NCI-H82 (cell line): Measurements from ENCODE around the gene TCL1A.

Source experiments
- DNase-seq: peaks from one replicate; lab custom pipeline; 2025; lab: John Stamatoyannopoulos, UW

TCL1A gene

DNA sequence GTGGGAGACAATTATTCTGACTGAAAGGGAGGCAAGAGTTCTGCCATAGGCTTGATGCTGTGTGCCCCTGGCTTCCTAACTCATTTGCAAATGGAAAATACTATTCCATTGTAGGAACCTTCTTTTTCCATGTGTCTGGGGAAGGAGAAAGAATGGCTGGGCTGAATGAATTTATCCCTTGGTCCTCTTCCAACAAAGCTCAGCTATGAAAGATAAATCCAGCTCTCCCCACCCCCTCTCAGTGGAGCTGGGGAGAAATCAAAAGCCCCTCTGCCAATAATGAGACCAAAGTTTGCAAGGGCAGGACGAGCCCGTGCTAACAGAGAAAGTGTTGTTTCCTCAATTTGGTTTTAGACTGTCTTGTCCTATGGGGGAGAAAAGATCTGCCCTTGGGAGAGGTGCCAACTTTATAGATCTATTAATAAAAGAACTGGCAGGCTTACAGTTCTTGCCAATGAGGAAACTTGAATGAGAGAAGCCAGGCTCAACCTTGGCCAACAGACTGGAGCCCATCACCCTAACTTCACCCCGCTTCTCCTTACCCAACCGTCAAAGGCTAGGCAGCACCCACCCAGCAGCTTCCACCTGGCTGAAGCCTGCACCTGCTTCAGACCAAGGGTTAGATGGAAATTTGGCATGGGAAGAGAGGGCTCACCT is 36.6 kb downstream of the TCL1A start:
- no peak for DNase-seq

DNA sequence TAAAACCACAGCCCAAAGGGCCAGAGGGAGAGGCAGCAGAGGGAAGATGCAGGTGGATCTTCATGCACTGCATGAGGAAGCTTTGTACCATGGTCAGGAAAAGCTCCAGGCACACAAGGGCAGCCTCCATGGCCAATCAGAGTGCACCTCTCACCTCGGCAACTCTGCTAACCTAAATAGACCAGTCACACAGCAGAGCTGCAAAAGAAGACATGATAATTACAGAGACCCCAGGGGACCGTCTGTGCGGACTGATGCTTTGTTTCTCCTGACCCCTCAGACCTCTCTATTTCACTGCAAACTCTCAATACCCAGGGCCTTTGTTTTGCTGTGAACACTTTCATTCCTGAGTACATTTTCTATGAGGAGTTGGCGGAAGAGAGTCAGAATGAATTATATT is 38.4 kb downstream of the TCL1A start:
- no peak for DNase-seq

GRCh38 chr14:95674613-95675012 is 39.3 kb downstream of the TCL1A start:
- DNase-seq: no peak

GRCh38 chr14:95668235-95668772 is 45.6 kb downstream of the TCL1A start:
- DNase-seq: no peak

GRCh38 chr14:95667249-95667693 is 46.7 kb downstream of the TCL1A start:
- DNase-seq: no peak

- DNase-seq: no peak
Observed at GRCh38 chr14:95666450-95666849, 47.5 kb downstream of the TCL1A start.

DNA sequence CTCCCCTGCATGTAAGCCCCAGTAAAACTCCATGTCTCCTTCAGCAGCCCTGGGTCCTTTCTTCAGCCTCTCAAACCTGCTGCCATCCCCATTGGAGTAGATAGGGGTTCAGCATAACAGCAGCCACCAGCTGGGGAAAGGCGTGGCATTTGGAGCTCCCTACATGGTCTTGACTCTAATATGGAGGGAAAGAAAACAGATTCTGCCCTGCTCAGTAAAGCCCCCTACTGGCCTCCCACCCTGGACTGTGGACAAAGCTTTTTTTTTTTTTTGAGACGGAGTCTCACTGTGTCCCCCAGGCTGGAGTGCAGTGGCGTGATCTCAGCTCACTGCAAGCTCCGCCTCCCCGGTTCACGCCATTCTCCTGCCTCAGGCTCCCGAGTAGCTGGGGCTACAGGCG is 48.4 kb downstream of the TCL1A start:
- DNase-seq: peak; percentile 50

GRCh38 chr14:95664546-95664945 is 49.4 kb downstream of the TCL1A start:
- no peak for DNase-seq

DNA sequence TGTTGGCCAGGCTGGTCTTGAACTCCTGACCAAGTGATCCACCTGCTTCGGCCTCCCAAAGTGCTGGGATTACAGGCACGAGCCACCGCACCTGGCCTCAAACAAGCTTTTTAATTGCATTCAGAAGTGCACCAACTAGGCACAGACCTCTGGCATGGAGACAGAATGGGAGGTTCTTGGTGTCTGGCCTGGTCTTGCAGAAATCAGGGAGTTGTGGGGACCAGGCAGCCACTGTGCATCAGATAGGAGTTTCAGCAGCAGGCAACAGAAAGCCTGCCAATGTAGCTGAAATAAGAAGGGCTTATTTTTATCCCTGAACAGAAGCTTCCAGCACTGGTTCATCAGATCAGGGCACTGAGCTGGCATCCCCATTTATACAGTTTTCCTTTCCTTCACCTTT is 49.9 kb downstream of the TCL1A start:
- DNase-seq: no peak

DNA sequence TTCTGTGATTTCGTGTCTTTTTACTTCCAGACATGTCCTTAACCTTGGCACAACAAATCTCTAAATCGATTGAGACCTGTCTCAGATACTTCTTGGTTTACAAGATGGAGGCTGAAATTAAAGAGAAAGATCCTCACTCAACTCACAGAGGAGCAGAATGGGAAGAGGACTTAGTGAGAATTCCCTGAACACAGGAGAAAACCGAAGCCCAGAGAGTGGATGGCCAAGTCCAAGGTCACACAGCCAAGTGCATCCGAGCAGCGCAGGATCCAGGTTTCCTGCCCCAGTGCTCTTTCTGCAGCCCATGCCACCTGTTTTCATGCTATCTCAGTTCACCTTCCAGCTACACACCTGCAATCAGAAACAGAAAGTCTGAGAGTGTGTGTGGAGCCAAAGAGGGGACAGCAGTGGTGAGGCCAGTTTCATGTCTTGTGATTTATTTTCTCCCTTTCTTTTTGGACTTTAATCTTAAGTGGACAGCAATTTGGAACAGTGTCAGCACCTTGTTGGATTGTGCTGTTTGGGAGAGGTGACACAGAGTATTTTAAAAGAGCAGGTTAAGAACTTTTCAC is 50.6 kb downstream of the TCL1A start:
- DNase-seq: no peak

- DNase-seq: no peak
Observed at GRCh38 chr14:95662376-95663186, 51.3 kb downstream of the TCL1A start.

GRCh38 chr14:95660651-95661515 is 53.0 kb downstream of the TCL1A start:
- no peak for DNase-seq

- DNase-seq: no peak
Observed at GRCh38 chr14:95659990-95660385, 53.9 kb downstream of the TCL1A start.
